WERI-Rb-1 (cell line): Measurements from ENCODE around the gene MUC4.
"Not testable (repeated sequence)": the region's sequence is repeated elsewhere in the genome, so short reads cannot be mapped to it uniquely, and the experiment has no call there.

Source experiments
- DNase-seq: peaks from one replicate; pipeline ENCODE4 v3.0.0-alpha.2; 2020
- H3K27ac ChIP-seq: fragments of 250-450 bp; sonication (Bioruptor Pico); 2 replicates; pipeline ENCODE4 v1.5.1; 2020; ENCODE audit warnings: mild to moderate bottlenecking, moderate library complexity
- H3K27me3 ChIP-seq: fragments of 250-450 bp; sonication (Bioruptor Pico); 2 replicates; pipeline ENCODE4 v1.5.1; 2021; ENCODE audit warnings: mild to moderate bottlenecking, low read depth, moderate library complexity; ENCODE audit not compliant: insufficient read depth, severe bottlenecking
- H3K36me3 ChIP-seq: fragments of 250-450 bp; sonication (Bioruptor Pico); 2 replicates; pipeline ENCODE4 v1.5.1; 2020; ENCODE audit warnings: mild to moderate bottlenecking, moderate library complexity
- H3K4me3 ChIP-seq: 2 replicates; pipeline ENCODE4 v1.5.1; 2011; ENCODE audit warnings: low read depth, mild to moderate bottlenecking, control low read depth, low read length
- H3K9me3 ChIP-seq: fragments of 250-450 bp; sonication (Bioruptor Pico); 2 replicates; pipeline ENCODE4 v1.5.1; 2021; ENCODE audit warnings: mild to moderate bottlenecking, moderate library complexity; ENCODE audit not compliant: severe bottlenecking
- CTCF ChIP-seq: IDR thresholded peaks from 2 replicates; pipeline ENCODE4 v1.5.1; 2011; ENCODE audit warnings: low read depth, mild to moderate bottlenecking, control low read depth, inconsistent platforms, low read length

The MUC4 gene

GRCh38 chr3:195717852-195718476 is 93.8 kb downstream of the MUC4 start:
- no peaks in the 10 kb centered on the region for H3K36me3 ChIP-seq
- H3K27me3 ChIP-seq: no peaks in the 10 kb centered on the region
- H3K9me3 ChIP-seq: no peaks in the 10 kb centered on the region
- DNase-seq: no peak
- no peak for TF ChIP-seq CTCF
- no peak overlapping the region for H3K27ac ChIP-seq
- H3K4me3 ChIP-seq: no peak overlapping the region

- no peak overlapping the region for H3K27ac ChIP-seq
- H3K27me3 ChIP-seq: no peaks in the 10 kb centered on the region
- no peaks in the 10 kb centered on the region for H3K9me3 ChIP-seq
- H3K4me3 ChIP-seq: no peak overlapping the region
- H3K36me3 ChIP-seq: no peaks in the 10 kb centered on the region
- no peak for TF ChIP-seq CTCF
- DNase-seq: no peak
Measured at GRCh38 chr3:195717416-195717815, 94.3 kb downstream of the MUC4 start.

GRCh38 chr3:195715583-195716266 is 96.0 kb downstream of the MUC4 start:
- no peak overlapping the region for H3K4me3 ChIP-seq

GRCh38 chr3:195715134-195715533 is 96.6 kb downstream of the MUC4 start:
- peak overlapping the region; percentile 37 for H3K27ac ChIP-seq
- no peak for DNase-seq
- TF ChIP-seq CTCF: no peak
- H3K36me3 ChIP-seq: no peaks in the 10 kb centered on the region
- H3K27me3 ChIP-seq: no peaks in the 10 kb centered on the region
- no peaks in the 10 kb centered on the region for H3K9me3 ChIP-seq
- H3K4me3 ChIP-seq: no peak overlapping the region

More at GRCh38 chr3:195715583-195716266, 96.0 kb downstream of the MUC4 start:
- no peaks in the 10 kb centered on the region for H3K36me3 ChIP-seq
- no peaks in the 10 kb centered on the region for H3K27me3 ChIP-seq
- H3K9me3 ChIP-seq: no peaks in the 10 kb centered on the region
- no peak for TF ChIP-seq CTCF
- DNase-seq: no peak
- H3K27ac ChIP-seq: peak overlapping the region; percentile 37; the same call in 1 of the 2 replicates

- H3K27ac ChIP-seq: peak overlapping the region; percentile 64
- H3K4me3 ChIP-seq: no peak overlapping the region
- H3K36me3 ChIP-seq: no peaks in the 10 kb centered on the region
- DNase-seq: peak; percentile 88
- no peaks in the 10 kb centered on the region for H3K9me3 ChIP-seq
- TF ChIP-seq CTCF: no peak
- no peaks in the 10 kb centered on the region for H3K27me3 ChIP-seq
Measured at GRCh38 chr3:195714380-195715011, 97.2 kb downstream of the MUC4 start.

GRCh38 chr3:195713150-195713549 is 98.6 kb downstream of the MUC4 start:
- not testable (repeated sequence) for DNase-seq, H3K9me3 ChIP-seq, H3K4me3 ChIP-seq, H3K27me3 ChIP-seq, H3K27ac ChIP-seq, H3K36me3 ChIP-seq

GRCh38 chr3:195712535-195712910 is 99.2 kb downstream of the MUC4 start:
- H3K9me3 ChIP-seq, DNase-seq, H3K4me3 ChIP-seq, H3K36me3 ChIP-seq, H3K27me3 ChIP-seq, H3K27ac ChIP-seq: not testable (repeated sequence)
